Cardiac septum (tissue), 1 donor: Measurements from ENCODE around the gene KRT4. TPM values are rescaled to one million over a fixed set of nuclear protein-coding genes. Genes with fewer than 3 reads are reported as not detected.
"Not testable (repeated sequence)": the region's sequence is repeated elsewhere in the genome, so short reads cannot be mapped to it uniquely, and the experiment has no call there.

Experiments
- DNase-seq: peaks from one replicate; pipeline ENCODE4 v3.0.0-alpha.2; 2020; ENCODE audit warnings: low spot score
- intact Hi-C: fragments of 100-400 bp; cut with DNase I; formaldehyde crosslinking; loops from one replicate; pipeline ENCODE4 v1.14.0; 2022
- total RNA-seq: library from RNA; stranded (reverse); fragmentation: NEBNext Ultra II Directional; extraction: Animal tissue kit (Norgen Biotek cat#: 25700); gene quantifications from one replicate; pipeline ENCODE4 v1.2.1, GENCODE V29; 2021
- donor health status: DM: no; HTN: no; CAD: no.

KRT4 gene
- total RNA-seq, 1 donor from 2014 or later = not detected

GRCh38 chr12:52763036-52763659, 50.8 kb downstream of the KRT4 start:
- intact Hi-C loops = no loop called here
- DNase-seq = no peak

- no peak for DNase-seq
- intact Hi-C loops = no loop called here
Observed at GRCh38 chr12:52761802-52762201, 52.1 kb downstream of the KRT4 start.

- DNase-seq, intact Hi-C loops: not testable (repeated sequence)
Observed at GRCh38 chr12:52761218-52761617, 52.7 kb downstream of the KRT4 start.

GRCh38 chr12:52760623-52761022, 53.3 kb downstream of the KRT4 start:
- DNase-seq = no peak
- intact Hi-C loops = no loop called here

GRCh38 chr12:52759695-52760094, 54.2 kb downstream of the KRT4 start:
- no peak for DNase-seq
- intact Hi-C loops = no loop called here

GRCh38 chr12:52759218-52759617, 54.7 kb downstream of the KRT4 start:
- no peak for DNase-seq
- intact Hi-C loops = no loop called here

GRCh38 chr12:52757449-52758176, 56.3 kb downstream of the KRT4 start:
- intact Hi-C loops = no loop called here
- DNase-seq = no peak

Other genes starting within 250 kb of the KRT4 start
- not detected for gene KRT74, start 240.3 kb downstream of the KRT4 start, total RNA-seq
- gene KRT72, start 212.7 kb downstream of the KRT4 start, total RNA-seq = not detected
- not detected for gene KRT73, start 195.6 kb downstream of the KRT4 start, total RNA-seq
- not detected for gene KRT2, start 161.9 kb downstream of the KRT4 start, total RNA-seq
- not detected for gene KRT1, start 133.7 kb downstream of the KRT4 start, total RNA-seq
- not detected for gene KRT77, start 110.6 kb downstream of the KRT4 start, total RNA-seq
- gene KRT76, start 36.8 kb downstream of the KRT4 start, total RNA-seq = not detected
- gene KRT3, start 18.0 kb downstream of the KRT4 start, total RNA-seq = not detected
- gene KRT79, start 20.2 kb upstream of the KRT4 start, total RNA-seq = not detected
- gene KRT78, start 34.9 kb upstream of the KRT4 start, total RNA-seq = not detected
- gene KRT8, start 91.0 kb upstream of the KRT4 start, total RNA-seq = 82.2 TPM
- 10.7 TPM for gene KRT18, start 135.0 kb upstream of the KRT4 start, total RNA-seq
- gene EIF4B, start 192.3 kb upstream of the KRT4 start, total RNA-seq = 324 TPM
- gene TNS2, start 235.9 kb upstream of the KRT4 start, total RNA-seq = 99.3 TPM